CD14-positive monocyte (primary cell): Measurements from ENCODE around the gene IMMP2L. TPM values are rescaled to one million over a fixed set of nuclear protein-coding genes. Genes with fewer than 3 reads are reported as not detected.

Source experiments
- DNase-seq, 3 donors: peaks; one replicate each; pipeline ENCODE4 v3.0.0-alpha.2; 2011 to 2022
- H2AFZ ChIP-seq: 2 replicates; pipeline ENCODE4 v1.6.0; 2012; ENCODE audit warnings: mild to moderate bottlenecking, low read depth, low read length, inconsistent platforms; ENCODE audit not compliant: insufficient read depth, poor library complexity, severe bottlenecking
- H3K27ac ChIP-seq, 2 donors: 1 replicate in 1 of 2; 2 replicates in 1 of 2; pipeline ENCODE4 v1.5.1; 2012 to 2013; ENCODE audit warnings: low read length in 2 of 2, control low read depth in 1 of 2, inconsistent platforms in 1 of 2, low read depth in 1 of 2, mild to moderate bottlenecking in 1 of 2
- H3K27me3 ChIP-seq, 2 donors: one replicate each; pipeline versions ENCODE4 v1.6.0 to v1.6.1; 2011 to 2013; ENCODE audit warnings: low read length in 2 of 2; ENCODE audit not compliant: control insufficient read depth in 2 of 2, insufficient read depth in 2 of 2
- H3K36me3 ChIP-seq, 2 donors: replicated peaks in 1 of 2; 1 replicate in 1 of 2; 2 replicates in 1 of 2; pipeline versions ENCODE4 v1.5.1 to v1.6.1; 2012 to 2013; ENCODE audit warnings: low read length in 2 of 2, control low read depth in 1 of 2, inconsistent platforms in 1 of 2, mild to moderate bottlenecking in 1 of 2; ENCODE audit not compliant: insufficient read depth in 2 of 2, control insufficient read depth in 1 of 2
- H3K4me1 ChIP-seq, 2 donors: 1 replicate in 1 of 2; 2 replicates in 1 of 2; pipeline versions ENCODE4 v1.5.1 to v1.6.1; 2012 to 2013; ENCODE audit warnings: low read length in 2 of 2, control low read depth in 1 of 2, inconsistent platforms in 1 of 2, mild to moderate bottlenecking in 1 of 2, moderate library complexity in 1 of 2; ENCODE audit not compliant: insufficient read depth in 2 of 2, control insufficient read depth in 1 of 2
- H3K4me2 ChIP-seq: replicated peaks from 2 replicates; pipeline ENCODE3; 2012; ENCODE audit warnings: low read length, moderate library complexity, mild to moderate bottlenecking; ENCODE audit not compliant: poor library complexity, severe bottlenecking; ENCODE audit errors: extremely low read depth
- H3K4me3 ChIP-seq, 3 experiments: fragments of 200-600 bp in 1 of 3; sonication (generic) in 1 of 3; replicated peaks in 1 of 3; 1 replicate in 2 of 3; 2 replicates in 1 of 3; pipeline ENCODE4 v1.5.1; 2011 to 2013; ENCODE audit warnings: low read length in 3 of 3, mild to moderate bottlenecking in 3 of 3, control low read depth in 2 of 3, low read depth in 2 of 3, inconsistent platforms in 1 of 3, moderate library complexity in 1 of 3
- H3K79me2 ChIP-seq: 2 replicates; pipeline ENCODE4 v1.6.0; 2012; ENCODE audit warnings: mild to moderate bottlenecking, control low read depth, inconsistent platforms, low read length, moderate library complexity; ENCODE audit not compliant: insufficient read depth
- H3K9ac ChIP-seq: 2 replicates; pipeline ENCODE4 v1.6.0; 2017; ENCODE audit warnings: low read length, mild to moderate bottlenecking; ENCODE audit not compliant: insufficient read depth, poor library complexity, severe bottlenecking
- H3K9me3 ChIP-seq, 2 donors: replicated peaks in 1 of 2; 1 replicate in 1 of 2; 2 replicates in 1 of 2; pipeline versions ENCODE4 v1.5.1 to v1.6.1; 2012 to 2013; ENCODE audit warnings: low read length in 2 of 2, control low read depth in 1 of 2; ENCODE audit not compliant: control insufficient read depth in 1 of 2, insufficient read depth in 1 of 2
- H4K20me1 ChIP-seq: 2 replicates; pipeline ENCODE4 v1.6.0; 2012; ENCODE audit warnings: mild to moderate bottlenecking, low read length, control low read depth, moderate library complexity; ENCODE audit not compliant: insufficient read depth
- H3K27ac Mint-ChIP-seq, 7 donors: one replicate each; pipeline ENCODE4 v1.8.0; 2020; ENCODE audit warnings: mild to moderate bottlenecking in 7 of 7, mixed read lengths in 7 of 7, moderate library complexity in 6 of 7, inconsistent platforms in 2 of 7
- H3K27me3 Mint-ChIP-seq, 3 donors: one replicate each; pipeline ENCODE4 v1.8.0; 2021 to 2022; ENCODE audit warnings: low read depth in 3 of 3, mild to moderate bottlenecking in 3 of 3, mixed read lengths in 3 of 3, moderate library complexity in 3 of 3, inconsistent platforms in 1 of 3
- H3K36me3 Mint-ChIP-seq, 2 donors: one replicate each; pipeline ENCODE4 v1.8.0; 2020; ENCODE audit warnings: mixed read lengths in 2 of 2, inconsistent platforms in 1 of 2, mild to moderate bottlenecking in 1 of 2
- H3K4me1 Mint-ChIP-seq: one replicate; pipeline ENCODE4 v1.8.0; 2020; ENCODE audit warnings: mild to moderate bottlenecking, mixed read lengths
- H3K4me3 Mint-ChIP-seq, 2 donors: one replicate each; pipeline ENCODE4 v1.8.0; 2020; ENCODE audit warnings: mild to moderate bottlenecking in 2 of 2, mixed read lengths in 2 of 2, moderate library complexity in 1 of 2
- H3K9me3 Mint-ChIP-seq, 7 donors: one replicate each; pipeline ENCODE4 v1.8.0; 2020 to 2022; ENCODE audit warnings: mixed read lengths in 7 of 7, mild to moderate bottlenecking in 6 of 7, moderate library complexity in 6 of 7, inconsistent platforms in 2 of 7
- CTCF ChIP-seq: fragments of 200-600 bp; IDR thresholded peaks from one replicate; pipeline ENCODE4 v1.8.0; 2022; ENCODE audit warnings: antibody characterized with exemption, mild to moderate bottlenecking
- WGBS: methylation state at CpG from one replicate; pipeline ENCODE4 v1.1.5; 2013; ENCODE audit warnings: missing lambda C conversion rate; ENCODE audit not compliant: insufficient coverage; 5-methylcytosine and 5-hydroxymethylcytosine counted together
- intact Hi-C, 2 donors: fragments of 100-400 bp; cut with micrococcal nuclease; formaldehyde crosslinking; loops; one replicate each; pipeline versions ENCODE4 v1.15.0 to v1.15.1; 2023
- polyA plus RNA-seq, 3 donors: library from polyadenylated mRNA; depleted of rRNA in 1 of 3; unstranded in 2 of 3; stranded (reverse) in 1 of 3; fragments of 300-500 nt in 2 of 3; fragments of >200 nt in 1 of 3; fragmentation: Illumina TruSeq in 2 of 3; gene quantifications; 1 replicate in 2 of 3; 2 replicates in 1 of 3; pipeline ENCODE4 v1.2.3, GENCODE V29; 2012 to 2021

Gene IMMP2L
- polyA plus RNA-seq, 3 donors: 1.9 to 6.4 (median 6.2) TPM

DNA sequence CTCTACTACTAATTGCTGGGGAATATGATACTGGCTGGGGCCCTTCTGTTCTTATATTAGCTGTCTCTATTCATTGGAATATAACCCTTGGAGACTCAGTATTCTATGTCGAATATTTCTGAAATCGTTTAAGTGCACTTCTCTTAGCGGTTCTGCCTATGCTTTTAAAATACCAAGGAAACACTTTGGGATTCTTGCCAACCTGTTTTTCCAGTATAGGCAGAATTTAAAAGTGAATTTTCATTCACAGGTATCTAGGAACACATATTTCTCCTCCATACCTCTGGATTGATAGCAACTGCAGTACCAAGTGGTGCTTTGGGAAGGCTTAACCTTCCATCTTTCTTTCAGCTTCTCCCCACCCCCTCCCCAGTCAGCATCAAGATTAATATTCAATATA lies 841.7 kb downstream of the IMMP2L start:
- H3K4me1 ChIP-seq: no peaks in the 10 kb centered on the region
- H2AFZ ChIP-seq: no peak overlapping the region
- Mint-ChIP-seq H3K36me3 (no peaks in the 10 kb centered on the region), H3K4me1 (no peaks in the 10 kb centered on the region), H3K9me3 (peaks cover 2 to 7% (median 5%) of the 10 kb centered on the region in 7 donors), H3K27ac (no peak overlapping the region), H3K27me3 (peaks cover 0 to 1% (median 0%) of the 10 kb centered on the region in 3 donors), H3K4me3 (no peak overlapping the region)
- no peak overlapping the region for H3K9ac ChIP-seq
- no peak overlapping the region for H3K27ac ChIP-seq
- intact Hi-C loops: no loop called here
- DNase-seq: no peak
- no peak for TF ChIP-seq CTCF
- no peaks in the 10 kb centered on the region for H3K79me2 ChIP-seq
- WGBS: no CpG with 5 or more reads among the region's 3 CpGs
- H4K20me1 ChIP-seq: no peaks in the 10 kb centered on the region
- peaks cover 4 to 8% of the 10 kb centered on the region in 2 donors for H3K9me3 ChIP-seq
- H3K4me2 ChIP-seq: no peak overlapping the region
- no peaks in the 10 kb centered on the region for H3K36me3 ChIP-seq
- no peaks in the 10 kb centered on the region for H3K27me3 ChIP-seq
- H3K4me3 ChIP-seq: no peak overlapping the region

DNA sequence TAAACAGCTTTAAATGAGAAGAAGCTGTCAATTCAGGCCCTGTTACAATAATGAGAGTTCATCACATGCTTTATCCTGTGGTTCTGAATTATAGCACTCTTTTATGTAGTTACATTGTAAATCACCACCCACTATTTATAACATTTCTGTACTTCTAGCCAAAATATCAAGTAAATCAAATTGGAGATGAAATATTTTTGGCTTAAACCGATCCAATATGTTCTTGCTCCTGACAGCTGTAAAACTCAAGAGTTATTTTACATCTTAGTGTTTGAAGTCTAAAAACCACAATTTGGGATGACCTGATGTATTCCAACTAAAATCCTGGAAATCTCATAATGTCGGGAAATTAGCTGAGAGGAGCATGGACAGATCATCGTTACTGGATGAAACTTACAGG lies 842.6 kb downstream of the IMMP2L start:
- H3K36me3 Mint-ChIP-seq: no peaks in the 10 kb centered on the region
- Histone ChIP-seq H3K27ac (no peak overlapping the region), H3K79me2 (no peaks in the 10 kb centered on the region), H3K9me3 (peaks cover 4 to 10% of the 10 kb centered on the region in 2 donors), H3K36me3 (no peaks in the 10 kb centered on the region), H4K20me1 (no peaks in the 10 kb centered on the region), H2AFZ (no peak overlapping the region), H3K9ac (no peak overlapping the region), H3K27me3 (no peaks in the 10 kb centered on the region), H3K4me2 (no peak overlapping the region), H3K4me1 (no peaks in the 10 kb centered on the region), H3K4me3 (no peak overlapping the region)
- H3K9me3 Mint-ChIP-seq: peaks cover 4 to 8% (median 6%) of the 10 kb centered on the region in 7 donors
- intact Hi-C loops: no loop called here
- no peak for TF ChIP-seq CTCF
- no CpG with 5 or more reads among the region's 3 CpGs for whole genome bisulfite sequencing
- H3K4me3 Mint-ChIP-seq: no peak overlapping the region
- DNase-seq: no peak
- H3K27ac Mint-ChIP-seq: no peak overlapping the region
- peaks cover 0 to 1% (median 0%) of the 10 kb centered on the region in 3 donors for H3K27me3 Mint-ChIP-seq
- no peaks in the 10 kb centered on the region for H3K4me1 Mint-ChIP-seq
